KMS-11 (cell line): Measurements from ENCODE around the gene KRTAP2-2.

Experiments used
- H2AFZ ChIP-seq: fragments of 200-600 bp; sonication (generic); 2 replicates; pipeline ENCODE4 v1.6.1; 2016; ENCODE audit warnings: antibody characterized with exemption, mixed run types, low read depth
- H3K27ac ChIP-seq: fragments of 200-600 bp; sonication (generic); 2 replicates; pipeline ENCODE4 v1.6.1; 2016; ENCODE audit warnings: mild to moderate bottlenecking, mixed run types
- H3K27me3 ChIP-seq: fragments of 200-600 bp; sonication (generic); 2 replicates; pipeline ENCODE4 v1.6.1; 2017; ENCODE audit warnings: mild to moderate bottlenecking, low read depth, mixed run types, moderate library complexity; ENCODE audit not compliant: insufficient read depth
- H3K36me3 ChIP-seq: fragments of 200-600 bp; sonication (generic); 2 replicates; pipeline ENCODE4 v1.6.1; 2017; ENCODE audit warnings: mild to moderate bottlenecking, mixed run types; ENCODE audit not compliant: insufficient read depth
- H3K4me1 ChIP-seq: fragments of 200-600 bp; sonication (generic); 2 replicates; pipeline ENCODE4 v1.6.1; 2016; ENCODE audit warnings: mild to moderate bottlenecking, low read depth, mixed run types; ENCODE audit not compliant: poor library complexity, severe bottlenecking
- H3K4me2 ChIP-seq: fragments of 200-600 bp; sonication (generic); 2 replicates; pipeline ENCODE4 v1.7.0; 2016; ENCODE audit warnings: mild to moderate bottlenecking, mixed run types
- H3K4me3 ChIP-seq: fragments of 200-600 bp; sonication (generic); IDR thresholded peaks from 2 replicates; pipeline ENCODE4 v1.6.1; 2017; ENCODE audit warnings: low read depth, low read length, mixed read lengths; ENCODE audit not compliant: insufficient read depth
- H3K79me2 ChIP-seq: fragments of 200-600 bp; sonication (generic); 2 replicates; pipeline ENCODE4 v1.6.1; 2016; ENCODE audit warnings: low read depth, mixed run types; ENCODE audit not compliant: insufficient read depth
- H3K9ac ChIP-seq: fragments of 200-600 bp; sonication (generic); 2 replicates; pipeline ENCODE4 v1.6.1; 2016; ENCODE audit warnings: mild to moderate bottlenecking, mixed run types
- H4K20me1 ChIP-seq: fragments of 200-600 bp; sonication (generic); 2 replicates; pipeline ENCODE4 v1.6.1; 2016; ENCODE audit warnings: mild to moderate bottlenecking, mixed run types; ENCODE audit not compliant: insufficient read depth
- TF ChIP-seq, protein P1 (sequence below): fragments of 200-600 bp; sonication (generic); conservative IDR thresholded peaks from 2 replicates; pipeline ENCODE4 v1.6.1; 2017; ENCODE audit warnings: low read depth, mild to moderate bottlenecking, antibody characterized with exemption, low read length, moderate library complexity, mixed read lengths

Gene KRTAP2-2

GRCh38 chr17:41013606-41014005 is 41.4 kb downstream of the KRTAP2-2 start:
- Histone ChIP-seq H3K4me2 (no peak overlapping the region), H2AFZ (no peak overlapping the region), H4K20me1 (no peaks in the 10 kb centered on the region), H3K36me3 (no peaks in the 10 kb centered on the region), H3K27me3 (no peaks in the 10 kb centered on the region), H3K27ac (no peak overlapping the region), H3K4me3 (no peak overlapping the region), H3K79me2 (no peaks in the 10 kb centered on the region), H3K4me1 (no peaks in the 10 kb centered on the region), H3K9ac (no peak overlapping the region)
- TF ChIP-seq, protein P1, sequence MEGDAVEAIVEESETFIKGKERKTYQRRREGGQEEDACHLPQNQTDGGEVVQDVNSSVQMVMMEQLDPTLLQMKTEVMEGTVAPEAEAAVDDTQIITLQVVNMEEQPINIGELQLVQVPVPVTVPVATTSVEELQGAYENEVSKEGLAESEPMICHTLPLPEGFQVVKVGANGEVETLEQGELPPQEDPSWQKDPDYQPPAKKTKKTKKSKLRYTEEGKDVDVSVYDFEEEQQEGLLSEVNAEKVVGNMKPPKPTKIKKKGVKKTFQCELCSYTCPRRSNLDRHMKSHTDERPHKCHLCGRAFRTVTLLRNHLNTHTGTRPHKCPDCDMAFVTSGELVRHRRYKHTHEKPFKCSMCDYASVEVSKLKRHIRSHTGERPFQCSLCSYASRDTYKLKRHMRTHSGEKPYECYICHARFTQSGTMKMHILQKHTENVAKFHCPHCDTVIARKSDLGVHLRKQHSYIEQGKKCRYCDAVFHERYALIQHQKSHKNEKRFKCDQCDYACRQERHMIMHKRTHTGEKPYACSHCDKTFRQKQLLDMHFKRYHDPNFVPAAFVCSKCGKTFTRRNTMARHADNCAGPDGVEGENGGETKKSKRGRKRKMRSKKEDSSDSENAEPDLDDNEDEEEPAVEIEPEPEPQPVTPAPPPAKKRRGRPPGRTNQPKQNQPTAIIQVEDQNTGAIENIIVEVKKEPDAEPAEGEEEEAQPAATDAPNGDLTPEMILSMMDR: no peak

DNA sequence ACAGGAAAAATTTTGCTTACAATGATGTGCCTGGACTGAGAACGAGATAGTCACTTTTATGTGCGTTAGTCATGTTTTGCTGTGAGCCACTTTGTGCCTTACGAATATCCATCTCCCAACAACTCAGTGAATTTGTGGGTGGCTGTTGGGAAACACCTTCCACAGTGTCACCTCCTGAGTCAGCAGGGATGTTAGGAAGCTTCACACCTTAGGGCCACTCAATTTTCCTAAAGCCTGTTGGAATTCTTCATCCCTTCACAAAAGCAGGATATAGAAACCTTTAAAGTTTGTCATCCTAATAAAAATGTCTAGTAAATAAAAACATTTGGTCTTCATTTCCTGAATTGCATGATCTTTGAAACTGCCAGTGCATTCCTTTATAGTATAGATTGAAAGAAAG is 41.8 kb downstream of the KRTAP2-2 start:
- TF ChIP-seq, protein P1: no peak
- Histone ChIP-seq H3K4me3 (no peak overlapping the region), H4K20me1 (no peaks in the 10 kb centered on the region), H3K79me2 (no peaks in the 10 kb centered on the region), H2AFZ (no peak overlapping the region), H3K4me1 (no peaks in the 10 kb centered on the region), H3K36me3 (no peaks in the 10 kb centered on the region), H3K27me3 (no peaks in the 10 kb centered on the region), H3K9ac (no peak overlapping the region), H3K4me2 (no peak overlapping the region), H3K27ac (no peak overlapping the region)

- no peaks in the 10 kb centered on the region for H3K79me2 ChIP-seq
- H4K20me1 ChIP-seq: no peaks in the 10 kb centered on the region
- H3K9ac ChIP-seq: no peak overlapping the region
- no peaks in the 10 kb centered on the region for H3K36me3 ChIP-seq
- no peak overlapping the region for H3K4me3 ChIP-seq
- no peak overlapping the region for H2AFZ ChIP-seq
- H3K4me2 ChIP-seq: no peak overlapping the region
- no peaks in the 10 kb centered on the region for H3K4me1 ChIP-seq
- H3K27me3 ChIP-seq: no peaks in the 10 kb centered on the region
- TF ChIP-seq, protein P1: no peak
- H3K27ac ChIP-seq: no peak overlapping the region
Measured at GRCh38 chr17:41012326-41013120, 42.5 kb downstream of the KRTAP2-2 start.

GRCh38 chr17:41010441-41010840 is 44.6 kb downstream of the KRTAP2-2 start:
- Histone ChIP-seq H3K27ac (no peak overlapping the region), H3K36me3 (no peaks in the 10 kb centered on the region), H3K9ac (no peak overlapping the region), H4K20me1 (no peaks in the 10 kb centered on the region), H3K4me1 (no peaks in the 10 kb centered on the region), H3K4me3 (no peak overlapping the region), H3K4me2 (no peak overlapping the region), H3K27me3 (no peaks in the 10 kb centered on the region), H2AFZ (no peak overlapping the region), H3K79me2 (no peaks in the 10 kb centered on the region)
- TF ChIP-seq, protein P1: no peak
